Transverse colon (tissue), 3 donors: ENCODE results near the gene ZFAND3.

Experiments used
- EP300 ChIP-seq: sonication (generic); formaldehyde crosslinking; IDR thresholded peaks from one replicate; pipeline ENCODE4 v1.6.1; 2017; ENCODE audit warnings: antibody characterized with exemption, low read depth
- POLR2A ChIP-seq: fragments of 450-650 bp; IDR thresholded peaks from one replicate; pipeline ENCODE4 v1.6.1; 2016; ENCODE audit warnings: antibody characterized with exemption, mild to moderate bottlenecking, moderate library complexity
- TF ChIP-seq, protein P1 (sequence below), 5 experiments: fragments of 200-600 bp in 3 of 5; fragments of 450-650 bp in 2 of 5; sonication (generic) in 3 of 5; IDR thresholded peaks; 1 replicate in 2 of 5; 2 replicates in 3 of 5; pipeline ENCODE4 v1.5.1; 2016 to 2017; ENCODE audit warnings: antibody characterized with exemption in 5 of 5, inconsistent platforms in 3 of 5, mild to moderate bottlenecking in 2 of 5, moderate library complexity in 1 of 5

DNA sequence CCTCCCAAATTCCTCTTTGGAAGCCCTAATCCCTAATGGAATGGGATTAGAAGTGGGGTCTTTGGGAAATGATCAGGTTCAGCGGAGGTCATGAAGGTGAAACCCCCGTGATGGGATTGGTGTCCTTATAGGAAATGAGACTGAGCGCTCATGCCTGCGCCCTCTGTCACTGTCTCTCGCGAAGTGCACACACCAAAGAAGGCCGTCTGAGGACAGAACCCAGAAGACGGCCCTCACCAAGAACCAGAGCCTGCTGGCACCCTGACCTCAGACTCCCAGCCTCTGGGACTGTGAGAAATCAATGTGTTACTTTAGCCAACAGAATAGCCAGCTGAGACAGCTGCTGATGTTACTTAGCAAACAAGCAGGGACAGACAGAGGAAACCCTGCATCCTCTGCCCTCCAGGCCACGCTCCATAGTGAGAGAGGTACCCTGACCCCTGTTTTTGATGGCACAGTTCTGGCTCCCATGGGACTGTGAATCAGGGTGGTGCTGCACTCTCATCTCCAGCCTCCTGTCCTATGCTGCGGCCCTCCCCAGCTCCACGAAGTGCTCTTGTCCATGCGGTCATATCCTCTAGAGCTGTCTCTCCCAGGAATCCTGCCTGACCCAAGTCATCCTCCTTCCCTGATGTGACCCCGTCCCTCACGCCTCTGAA, 369.3 kb downstream of the ZFAND3 start:
- TF ChIP-seq, protein P1, sequence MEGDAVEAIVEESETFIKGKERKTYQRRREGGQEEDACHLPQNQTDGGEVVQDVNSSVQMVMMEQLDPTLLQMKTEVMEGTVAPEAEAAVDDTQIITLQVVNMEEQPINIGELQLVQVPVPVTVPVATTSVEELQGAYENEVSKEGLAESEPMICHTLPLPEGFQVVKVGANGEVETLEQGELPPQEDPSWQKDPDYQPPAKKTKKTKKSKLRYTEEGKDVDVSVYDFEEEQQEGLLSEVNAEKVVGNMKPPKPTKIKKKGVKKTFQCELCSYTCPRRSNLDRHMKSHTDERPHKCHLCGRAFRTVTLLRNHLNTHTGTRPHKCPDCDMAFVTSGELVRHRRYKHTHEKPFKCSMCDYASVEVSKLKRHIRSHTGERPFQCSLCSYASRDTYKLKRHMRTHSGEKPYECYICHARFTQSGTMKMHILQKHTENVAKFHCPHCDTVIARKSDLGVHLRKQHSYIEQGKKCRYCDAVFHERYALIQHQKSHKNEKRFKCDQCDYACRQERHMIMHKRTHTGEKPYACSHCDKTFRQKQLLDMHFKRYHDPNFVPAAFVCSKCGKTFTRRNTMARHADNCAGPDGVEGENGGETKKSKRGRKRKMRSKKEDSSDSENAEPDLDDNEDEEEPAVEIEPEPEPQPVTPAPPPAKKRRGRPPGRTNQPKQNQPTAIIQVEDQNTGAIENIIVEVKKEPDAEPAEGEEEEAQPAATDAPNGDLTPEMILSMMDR (IDR thresholded peaks at IDR 0.05) = no peak
- TF ChIP-seq POLR2A (no peak), EP300 (no peak)
